Cardiac muscle cell (in vitro differentiated cells and primary cell): ENCODE measurements around the gene FAM117A. TPM values are rescaled to one million over a fixed set of nuclear protein-coding genes. Genes with fewer than 3 reads are reported as not detected.
A peak's percentile ranks its signal among the peaks of the same experiment; 100 is the strongest.

Source experiments
- DNase-seq, 2 donors: peaks; one replicate each; pipeline versions ENCODE4 v3.0.0 to v3.0.0-alpha.2; 2010 to 2017; ENCODE audit warnings: low read depth in 1 of 2, low spot score in 1 of 2
- H3K27ac ChIP-seq: fragments of 200-600 bp; sonication (generic); 2 replicates; pipeline ENCODE4 v1.5.1; 2016
- H3K27me3 ChIP-seq: fragments of 200-600 bp; sonication (generic); 2 replicates; pipeline ENCODE4 v1.6.0; 2016; ENCODE audit warnings: control low read depth
- H3K36me3 ChIP-seq: fragments of 200-600 bp; sonication (generic); 2 replicates; pipeline ENCODE4 v1.5.1; 2016; ENCODE audit warnings: control low read depth
- H3K4me1 ChIP-seq: fragments of 200-600 bp; sonication (generic); 2 replicates; pipeline ENCODE4 v1.8.1; 2017; ENCODE audit warnings: low read depth, mild to moderate bottlenecking, mixed run types
- H3K4me3 ChIP-seq: fragments of 200-600 bp; sonication (generic); 2 replicates; pipeline ENCODE4 v1.5.1; 2016; ENCODE audit warnings: mild to moderate bottlenecking
- H3K9me3 ChIP-seq: fragments of 200-600 bp; sonication (generic); 2 replicates; pipeline ENCODE4 v1.5.1; 2017; ENCODE audit warnings: low read depth, mild to moderate bottlenecking, control low read depth
- polyA plus RNA-seq: library from polyadenylated mRNA; unstranded; fragments of >200 nt; fragmentation: Nextera tagmentation; extraction: Ambion mirVana; gene quantifications from 2 replicates; pipeline ENCODE4 v1.2.1, GENCODE V29; 2016
- total RNA-seq: library from RNA; depleted of rRNA; stranded (reverse); fragments of >200 nt; gene quantifications from 2 replicates; pipeline ENCODE4 v1.2.3, GENCODE V29; 2016
- TF ChIP-seq, protein P1 (sequence below): IDR thresholded peaks from 2 replicates; pipeline ENCODE4 v1.5.1; 2012; ENCODE audit warnings: low read depth, mild to moderate bottlenecking, low read length

Gene FAM117A
- total and polyA plus RNA-seq, 2 experiments from 2014 or later: 21.8 to 30.9 TPM

GRCh38 chr17:49738456-49739163, 25.3 kb downstream of the FAM117A start:
- Histone ChIP-seq H3K36me3 (no peaks in the 10 kb centered on the region), H3K27ac (peak overlapping the region; percentile 72), H3K4me3 (no peak overlapping the region), H3K9me3 (no peaks in the 10 kb centered on the region), H3K27me3 (no peaks in the 10 kb centered on the region), H3K4me1 (peaks cover 53% of the 10 kb centered on the region)
- TF ChIP-seq, protein P1, sequence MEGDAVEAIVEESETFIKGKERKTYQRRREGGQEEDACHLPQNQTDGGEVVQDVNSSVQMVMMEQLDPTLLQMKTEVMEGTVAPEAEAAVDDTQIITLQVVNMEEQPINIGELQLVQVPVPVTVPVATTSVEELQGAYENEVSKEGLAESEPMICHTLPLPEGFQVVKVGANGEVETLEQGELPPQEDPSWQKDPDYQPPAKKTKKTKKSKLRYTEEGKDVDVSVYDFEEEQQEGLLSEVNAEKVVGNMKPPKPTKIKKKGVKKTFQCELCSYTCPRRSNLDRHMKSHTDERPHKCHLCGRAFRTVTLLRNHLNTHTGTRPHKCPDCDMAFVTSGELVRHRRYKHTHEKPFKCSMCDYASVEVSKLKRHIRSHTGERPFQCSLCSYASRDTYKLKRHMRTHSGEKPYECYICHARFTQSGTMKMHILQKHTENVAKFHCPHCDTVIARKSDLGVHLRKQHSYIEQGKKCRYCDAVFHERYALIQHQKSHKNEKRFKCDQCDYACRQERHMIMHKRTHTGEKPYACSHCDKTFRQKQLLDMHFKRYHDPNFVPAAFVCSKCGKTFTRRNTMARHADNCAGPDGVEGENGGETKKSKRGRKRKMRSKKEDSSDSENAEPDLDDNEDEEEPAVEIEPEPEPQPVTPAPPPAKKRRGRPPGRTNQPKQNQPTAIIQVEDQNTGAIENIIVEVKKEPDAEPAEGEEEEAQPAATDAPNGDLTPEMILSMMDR: no peak
- DNase-seq: no peak

- Histone ChIP-seq H3K4me1 (peaks cover 24% of the 10 kb centered on the region), H3K36me3 (no peaks in the 10 kb centered on the region), H3K4me3 (no peak overlapping the region), H3K27ac (no peak overlapping the region), H3K27me3 (no peaks in the 10 kb centered on the region), H3K9me3 (no peaks in the 10 kb centered on the region)
- no peak for DNase-seq
- TF ChIP-seq, protein P1: no peak
Measured at GRCh38 chr17:49734515-49735490, 29.1 kb downstream of the FAM117A start.

DNA sequence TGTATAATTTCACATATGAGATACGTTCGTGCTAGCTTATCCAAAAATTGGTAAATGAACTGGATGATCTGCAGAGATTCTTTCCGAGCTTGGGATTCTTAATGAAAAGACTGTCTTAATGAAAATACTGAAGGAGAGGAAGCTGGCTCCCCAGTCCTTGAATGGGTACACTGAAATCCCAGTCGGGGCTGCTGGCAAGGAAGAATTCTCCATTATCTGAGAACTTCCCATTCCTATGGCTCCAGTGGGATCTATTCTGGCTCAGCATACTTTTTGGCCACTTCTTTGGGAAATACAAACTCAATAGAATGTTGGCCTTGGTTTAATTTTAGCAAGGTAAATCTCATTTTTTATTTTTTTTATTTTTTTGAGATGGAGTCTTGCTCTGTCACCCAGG, 32.5 kb downstream of the FAM117A start:
- TF ChIP-seq, protein P1: no peak
- no peak overlapping the region for H3K4me3 ChIP-seq
- no peak for DNase-seq
- no peaks in the 10 kb centered on the region for H3K27me3 ChIP-seq
- no peaks in the 10 kb centered on the region for H3K36me3 ChIP-seq
- no peak overlapping the region for H3K27ac ChIP-seq
- no peaks in the 10 kb centered on the region for H3K4me1 ChIP-seq
- no peaks in the 10 kb centered on the region for H3K9me3 ChIP-seq

- Histone ChIP-seq H3K36me3 (no peaks in the 10 kb centered on the region), H3K9me3 (no peaks in the 10 kb centered on the region), H3K27ac (no peak overlapping the region), H3K27me3 (no peaks in the 10 kb centered on the region), H3K4me1 (no peaks in the 10 kb centered on the region), H3K4me3 (no peak overlapping the region)
- DNase-seq: no peak
- TF ChIP-seq, protein P1: no peak
Measured at GRCh38 chr17:49730785-49731434, 33.0 kb downstream of the FAM117A start.

DNA sequence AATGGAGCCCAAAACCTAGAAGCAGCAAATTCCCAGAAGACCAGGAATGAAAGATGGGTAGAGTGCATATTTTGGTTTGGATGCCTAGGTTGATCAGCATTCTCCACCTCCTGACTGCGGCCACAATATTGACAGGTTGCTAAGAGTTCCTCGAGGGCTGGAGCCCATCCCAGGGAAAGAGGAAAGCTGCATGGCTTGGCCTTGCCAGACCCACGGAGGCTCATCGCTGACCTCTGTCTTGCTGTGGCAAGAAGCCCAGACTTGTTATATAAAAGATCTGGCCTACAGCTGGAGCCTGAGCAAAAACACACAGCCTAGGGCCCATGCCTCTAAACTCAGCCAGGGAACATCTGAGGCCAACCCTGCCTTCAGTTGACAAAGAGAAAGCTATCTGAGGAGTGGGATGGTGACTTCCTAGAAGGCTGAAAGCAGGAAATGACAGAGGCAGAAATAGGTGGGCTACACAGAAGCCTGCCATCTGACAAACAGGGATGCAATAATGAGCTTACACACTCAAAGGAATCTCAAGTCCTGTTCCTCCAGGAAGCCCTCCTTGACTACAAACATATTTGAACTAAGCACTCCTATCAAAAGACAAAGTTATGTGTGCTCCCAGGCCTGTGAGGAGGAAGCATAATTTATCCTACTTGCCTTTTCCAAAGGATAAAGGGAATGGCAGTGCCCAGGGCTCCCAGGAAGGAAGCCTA, 33.7 kb downstream of the FAM117A start:
- DNase-seq: peak in 1 of 2 donors; percentile 96
- no peaks in the 10 kb centered on the region for H3K9me3 ChIP-seq
- no peaks in the 10 kb centered on the region for H3K27me3 ChIP-seq
- TF ChIP-seq, protein P1: no peak
- H3K36me3 ChIP-seq: no peaks in the 10 kb centered on the region
- no peak overlapping the region for H3K4me3 ChIP-seq
- no peak overlapping the region for H3K27ac ChIP-seq
- H3K4me1 ChIP-seq: no peaks in the 10 kb centered on the region
